Kidney capillary endothelial cell (primary cell): ENCODE measurements around the gene MDFI.

Source experiments
- DNase-seq: peaks from one replicate; pipeline ENCODE4 v3.0.0-alpha.2; 2018; ENCODE audit warnings: low spot score

Gene MDFI

DNA sequence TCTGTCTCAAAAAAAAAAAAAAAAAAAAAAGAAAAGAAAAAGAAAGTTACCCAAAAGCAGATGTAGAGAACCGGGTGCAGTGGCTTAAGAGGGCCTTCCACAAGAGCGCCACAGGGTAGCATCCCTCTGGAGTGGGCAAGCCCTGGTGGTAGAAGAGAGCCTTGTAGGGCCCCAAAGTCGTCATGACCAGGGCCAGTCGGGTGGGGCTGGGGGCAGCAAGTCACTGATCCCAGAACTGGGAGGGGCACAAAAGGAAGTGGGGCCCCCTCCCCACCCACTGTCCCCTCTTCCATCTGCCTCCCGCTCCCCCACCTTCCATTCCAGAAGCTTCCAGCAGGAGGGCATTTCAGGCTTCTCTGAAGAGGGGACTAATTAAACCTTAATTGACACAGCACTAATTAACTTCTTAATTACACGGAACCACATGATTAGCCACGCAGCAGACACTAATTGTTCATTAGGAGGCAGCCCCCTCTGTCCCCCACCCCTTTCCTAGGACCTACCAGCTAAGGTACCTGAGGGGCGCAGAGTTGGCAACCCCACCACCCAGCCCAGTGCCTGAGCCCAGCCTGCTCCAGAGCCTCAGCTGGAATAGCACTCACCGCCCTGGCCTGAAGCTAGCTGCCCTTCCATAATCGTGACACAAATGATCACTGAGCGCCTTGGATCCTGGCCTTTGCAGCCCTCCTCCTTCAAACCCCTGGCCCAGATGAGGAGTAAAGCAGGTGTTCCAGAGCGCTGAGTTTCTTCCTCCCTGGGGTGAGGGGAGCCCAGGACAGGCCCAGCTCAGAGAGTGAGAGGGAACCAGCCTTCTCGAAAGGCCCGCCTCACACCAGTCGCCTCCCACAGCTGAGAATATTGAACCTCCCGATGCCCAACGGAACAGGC is 34.8 kb downstream of the MDFI start:
- no peak for DNase-seq

DNA sequence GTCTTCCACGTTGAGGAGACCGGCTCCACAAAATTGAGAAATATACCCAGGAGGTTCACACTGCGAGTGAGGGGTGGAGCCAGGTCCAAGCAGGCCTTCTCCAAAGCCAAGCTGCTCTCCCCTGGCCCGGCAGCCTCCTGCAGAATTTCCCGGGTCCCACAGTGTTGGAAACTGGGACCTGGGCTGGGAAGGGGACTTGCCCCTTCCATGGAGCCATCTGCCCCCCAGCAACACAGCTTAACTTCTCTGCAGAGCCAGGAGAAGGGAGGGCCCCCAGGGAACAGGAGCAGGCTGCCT is 35.4 kb downstream of the MDFI start:
- DNase-seq: no peak

DNA sequence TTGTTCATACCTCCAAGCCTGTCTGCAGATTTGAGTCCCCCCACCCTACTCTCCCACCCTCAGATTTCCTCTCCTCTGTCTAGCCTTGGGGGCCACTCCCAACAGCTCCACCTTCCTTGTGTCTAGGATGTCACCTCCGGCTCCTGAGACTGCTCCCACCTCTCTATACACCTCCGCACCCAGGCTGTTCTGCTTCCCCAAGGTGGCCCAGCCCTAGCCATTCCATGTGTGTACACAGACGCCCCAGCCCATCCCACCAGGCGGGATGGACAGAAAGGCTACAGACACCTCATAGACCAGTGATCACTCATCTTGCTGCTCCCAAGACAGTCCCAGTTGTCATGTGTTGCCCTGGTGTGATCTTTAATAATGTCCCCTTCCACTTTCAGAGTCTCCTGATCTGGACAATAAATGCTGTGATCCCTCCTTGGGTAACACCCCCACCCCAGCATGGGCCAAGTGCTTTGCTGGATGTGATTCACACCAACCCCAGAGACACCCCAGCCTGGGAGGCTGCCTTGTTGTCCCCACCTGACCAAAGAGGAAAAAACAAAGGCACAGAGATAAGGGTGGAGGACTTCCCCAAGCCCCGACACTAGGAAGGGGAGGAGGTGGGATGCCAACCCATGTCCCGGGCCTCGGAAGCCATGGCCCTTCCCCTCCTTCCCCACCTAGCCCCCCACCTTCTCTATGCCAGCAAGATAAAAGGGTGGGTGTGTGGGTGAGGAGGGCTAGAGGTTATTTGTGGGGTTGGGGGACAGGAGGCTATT is 36.1 kb downstream of the MDFI start:
- no peak for DNase-seq

DNA sequence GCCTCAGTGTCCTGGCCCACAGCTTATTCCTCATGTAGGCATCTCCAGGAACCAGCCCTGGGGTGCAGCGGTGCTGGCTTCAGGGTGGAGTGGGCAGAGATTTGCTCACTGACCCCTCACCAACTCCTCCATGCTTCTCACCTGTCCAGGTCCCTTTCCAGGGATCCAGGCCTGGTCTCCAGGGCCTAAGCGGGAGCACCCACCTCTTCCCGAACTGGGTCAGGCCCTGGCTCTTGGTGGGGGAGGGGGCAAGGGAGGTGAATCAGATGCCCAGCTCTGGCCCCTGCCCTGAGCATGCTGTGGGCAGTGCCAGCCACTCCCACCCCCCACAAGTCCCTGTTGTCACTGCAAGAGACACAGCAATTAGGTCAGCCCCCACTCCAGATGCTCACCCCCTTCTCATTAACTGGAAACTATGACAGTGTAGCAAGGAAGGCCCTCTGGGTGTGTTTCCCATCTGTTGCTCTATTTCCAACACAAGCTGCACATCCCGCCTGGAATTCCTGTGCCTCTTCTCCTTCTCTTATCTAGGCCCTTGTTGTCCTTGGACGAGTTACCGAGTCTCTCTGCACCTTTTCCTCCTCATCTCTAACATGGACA is 37.0 kb downstream of the MDFI start:
- DNase-seq: no peak

GRCh38 chr6:41675992-41676391 is 37.7 kb downstream of the MDFI start:
- no peak for DNase-seq

DNA sequence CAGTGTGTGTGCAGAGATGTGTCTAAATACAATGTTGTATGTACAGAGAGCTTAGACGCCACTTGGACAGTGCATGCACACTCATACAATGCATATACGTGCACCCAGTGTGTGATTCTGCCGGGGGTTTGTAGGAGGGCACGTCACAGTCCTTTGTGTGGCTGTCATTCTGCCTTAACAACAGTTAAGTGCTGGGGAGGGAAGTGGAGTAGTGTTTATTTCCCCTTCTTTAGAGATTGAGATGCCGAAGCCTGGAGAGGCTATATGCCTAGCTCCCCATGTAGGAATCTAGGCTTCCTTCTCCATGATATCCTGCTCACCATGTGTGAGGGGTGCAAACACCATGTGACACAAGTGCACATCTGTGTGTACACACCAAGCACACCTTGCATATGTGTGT is 38.2 kb downstream of the MDFI start:
- DNase-seq: no peak

- no peak for DNase-seq
These were observed 39.1 kb downstream of the MDFI start for GRCh38 chr6:41677124-41677921.

GRCh38 chr6:41678511-41679084 is 40.3 kb downstream of the MDFI start:
- DNase-seq: no peak

DNA sequence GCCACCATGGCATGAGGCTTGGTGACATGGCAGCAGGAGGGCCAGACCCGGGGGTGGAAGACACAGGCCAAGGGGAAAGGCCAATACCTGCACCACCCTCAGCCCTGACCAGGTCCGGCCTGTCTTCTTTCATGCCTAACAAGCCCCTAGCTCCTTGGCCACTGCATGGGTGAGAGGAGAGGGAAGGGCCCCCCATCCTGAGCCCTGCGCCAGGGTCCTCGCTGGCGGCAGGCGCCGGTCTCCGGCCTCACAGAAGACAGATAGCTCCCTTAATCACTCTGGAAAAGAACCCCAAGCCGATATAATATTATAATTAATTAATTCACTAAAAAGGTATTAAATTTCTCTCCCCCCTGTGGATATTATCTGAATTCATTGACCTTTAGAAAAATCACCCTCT is 41.4 kb downstream of the MDFI start:
- no peak for DNase-seq

DNA sequence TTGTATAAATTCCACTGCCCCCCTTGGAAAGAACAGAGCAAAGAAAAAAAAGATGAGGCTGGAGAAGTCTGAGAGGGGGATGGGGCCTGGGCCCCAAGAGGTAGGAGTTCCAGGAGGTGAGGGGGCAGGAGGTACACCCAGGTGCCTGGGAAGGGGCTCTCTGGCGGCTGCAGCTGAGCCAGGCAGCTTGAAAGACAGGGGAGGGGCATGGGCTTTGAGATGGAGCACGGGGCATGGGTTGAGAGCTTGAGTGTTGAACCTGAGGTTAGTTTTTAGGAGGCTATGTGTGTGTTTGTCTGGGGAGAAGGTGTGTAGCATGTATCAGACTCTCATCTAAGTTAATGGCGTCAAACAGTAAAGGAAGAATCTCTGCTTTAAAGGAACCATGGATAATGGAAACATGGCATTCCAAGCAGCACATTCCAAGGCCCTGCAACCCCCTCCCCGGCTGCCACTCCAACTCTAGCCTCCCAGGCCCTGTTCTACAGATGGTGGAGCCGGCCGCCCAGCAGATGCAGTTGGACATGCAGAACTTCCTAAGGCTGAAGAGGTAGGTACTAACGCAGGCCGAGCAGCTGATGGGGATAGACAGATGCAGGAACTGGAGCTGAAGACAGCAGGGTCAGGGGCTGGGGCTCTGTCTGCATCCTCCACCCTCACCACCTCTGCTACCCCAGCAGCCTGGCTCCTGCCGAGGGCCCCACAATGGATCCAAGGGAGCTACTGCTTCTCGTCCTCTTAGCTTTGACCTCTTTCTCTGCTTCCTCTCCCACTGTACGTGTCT is 42.1 kb downstream of the MDFI start:
- no peak for DNase-seq

- DNase-seq: peak; percentile 93
These were observed 43.8 kb downstream of the MDFI start for GRCh38 chr6:41682056-41682477.

DNA sequence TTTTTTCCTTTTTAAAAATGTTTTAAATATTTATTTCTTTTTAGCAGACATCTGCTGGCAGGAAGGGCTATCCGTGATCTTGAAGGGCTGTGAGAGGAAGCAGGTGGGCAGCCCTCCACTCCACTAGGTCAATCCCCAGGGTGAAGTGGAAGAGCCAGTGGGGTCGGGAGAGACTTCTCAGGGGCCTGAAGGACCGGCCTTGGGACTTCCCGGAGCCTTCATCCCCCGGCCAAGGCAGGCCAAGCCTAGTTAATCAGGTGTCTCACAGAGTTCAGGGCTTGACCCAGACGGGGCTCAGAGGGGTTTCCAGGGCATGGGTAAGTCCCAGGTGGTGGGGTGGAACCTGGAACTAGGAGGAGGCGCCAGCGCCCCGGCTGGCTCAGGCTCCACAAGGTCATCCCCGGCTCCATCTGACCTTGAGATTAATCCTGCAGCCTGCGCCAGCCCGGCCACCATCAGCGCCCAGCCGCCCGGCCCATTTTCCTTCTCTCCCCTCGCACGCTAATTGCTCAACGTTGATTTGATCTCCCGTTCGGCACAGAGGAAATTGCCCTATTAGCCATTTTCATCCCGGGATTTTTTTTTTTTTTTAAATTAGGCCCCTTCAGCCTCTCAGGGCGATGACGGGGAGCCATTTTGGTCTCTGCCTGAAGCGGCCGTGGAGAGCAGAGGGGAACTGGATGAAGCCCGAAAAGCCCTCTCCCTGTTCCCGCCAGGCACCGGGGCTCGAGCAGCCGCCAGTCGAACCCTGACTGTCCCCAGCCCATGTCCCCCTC is 44.4 kb downstream of the MDFI start:
- DNase-seq: no peak

GRCh38 chr6:41683273-41683522 is 44.9 kb downstream of the MDFI start:
- no peak for DNase-seq

- DNase-seq: peak; percentile 81
These were observed 45.4 kb downstream of the MDFI start for GRCh38 chr6:41683523-41684310.

- DNase-seq: no peak
These were observed 46.3 kb downstream of the MDFI start for GRCh38 chr6:41684311-41685180.

- DNase-seq: no peak
These were observed 47.5 kb downstream of the MDFI start for GRCh38 chr6:41685641-41686380.

GRCh38 chr6:41687501-41688175 is 49.4 kb downstream of the MDFI start:
- no peak for DNase-seq
